Motor neuron (in vitro differentiated cells): ENCODE results near the gene ANKRD26. TPM values are rescaled to one million over a fixed set of nuclear protein-coding genes. Genes with fewer than 3 reads are reported as not detected.
A peak's percentile ranks its signal among the peaks of the same experiment; 100 is the strongest.

Experiments used
- ATAC-seq, 8 experiments: fragments of 200-7000 bp; cut with Tn5 transposase; replicated peaks in 6 of 8; 2 replicates each; pipeline ENCODE4 v1.8.0; 2021; ENCODE audit warnings: mild to moderate bottlenecking in 8 of 8, moderate library complexity in 8 of 8
- H3K27ac ChIP-seq, 2 donors: fragments of 250-450 bp; sonication (Bioruptor Pico); 2 replicates each; pipeline ENCODE4 v1.9.0; 2021; ENCODE audit warnings: antibody characterized with exemption in 2 of 2, mild to moderate bottlenecking in 2 of 2, moderate library complexity in 1 of 2
- H3K4me1 ChIP-seq, 2 donors: fragments of 250-450 bp; sonication (Bioruptor Pico); replicated peaks in 1 of 2; 2 replicates each; pipeline ENCODE4 v1.6.1; 2021; ENCODE audit warnings: antibody characterized with exemption in 2 of 2, mild to moderate bottlenecking in 2 of 2, moderate library complexity in 1 of 2
- H3K4me3 ChIP-seq, 5 donors: fragments of 250-450 bp; sonication (Bioruptor Pico); 2 replicates each; pipeline ENCODE4 v1.9.0; 2021; ENCODE audit warnings: antibody characterized with exemption in 5 of 5, mild to moderate bottlenecking in 5 of 5, moderate library complexity in 4 of 5
- whole genome bisulfite sequencing, 10 experiments: fragments of 450-650 bp; shearing (Covaris generic); methylation state at CpG; one replicate each; pipeline ENCODE4 v1.0.0; 2022; 5-methylcytosine and 5-hydroxymethylcytosine counted together
- in situ Hi-C, 9 experiments: fragments of 400-800 bp; cut with MboI; loops; one replicate each; pipeline ENCODE4 v1.15.0; 2021; ENCODE audit warnings: low sequenced_read_pairs in 9 of 9, low pct_unique_long_range_greater_than_20kb in 2 of 9; ENCODE audit not compliant: unreplicated experiment in 9 of 9
- total RNA-seq, 8 experiments: library from RNA; unstranded; fragments of 300-600 nt; gene quantifications; 2 replicates each; pipeline versions ENCODE4 v1.2.3 to v1.2.4, GENCODE V29; 2022

The ANKRD26 gene
- total RNA-seq = 10 to 100 TPM in 6 of 8 experiments, 1 to 10 TPM in 2; 9.0 to 30.8 (median 12.2) TPM

DNA sequence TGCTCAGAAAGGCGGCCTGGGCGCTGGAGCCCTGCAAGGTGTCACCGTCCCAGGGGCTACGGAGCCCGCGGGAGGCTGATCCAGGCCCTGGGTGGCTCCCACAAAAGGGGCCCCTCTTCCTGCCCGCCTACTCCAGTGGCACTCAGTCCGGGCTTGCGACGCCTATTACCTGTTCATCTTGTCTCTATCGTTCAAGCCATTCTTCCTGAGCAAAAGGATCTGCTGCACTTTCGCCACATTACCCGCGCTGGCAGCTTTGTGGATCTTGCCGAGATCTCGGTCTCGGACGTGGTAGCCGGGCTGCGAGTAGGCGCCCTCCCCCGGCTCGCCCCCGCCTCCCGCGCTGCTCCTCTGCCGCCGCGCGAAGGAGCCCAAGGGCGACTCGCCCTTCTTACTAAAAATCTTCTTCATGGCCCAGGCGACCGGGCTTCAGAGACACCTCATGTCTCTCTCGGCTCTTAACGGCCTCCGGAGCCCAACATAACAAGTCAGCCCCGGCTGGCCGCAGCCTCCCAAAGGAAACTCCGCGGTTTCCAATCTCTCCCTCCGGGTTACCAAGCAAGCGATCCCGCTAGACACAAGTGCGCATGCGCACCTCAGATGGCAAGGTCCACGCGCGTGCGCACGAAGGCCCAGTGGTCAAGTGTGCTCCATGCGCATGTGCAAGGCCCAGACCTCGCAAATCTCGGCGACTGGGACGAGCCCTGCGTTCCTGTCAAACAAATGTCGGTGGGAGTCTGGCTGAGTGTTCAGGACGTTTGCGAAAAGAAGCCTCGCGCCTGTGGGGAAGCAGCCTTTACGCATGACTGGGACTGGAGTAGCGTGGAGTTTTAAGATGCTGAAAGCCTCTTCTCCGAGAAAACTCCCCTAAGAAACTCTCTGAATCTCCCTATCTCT, at the start of gene ANKRD26:
Gene ANKRD26, minus strand, starts transcription at position 579 of the 897 bp plus-strand sequence. Its CDS starts 168 bp downstream, at position 411.
- in situ Hi-C loops = loop anchor here in 1 of 9 experiments (25.0 kb wide), 1 partner anchor 112 kb away; no protein-coding TSS in a partner anchor
- Histone ChIP-seq H3K4me1 (peaks cover 0 to 7% of the 10 kb centered on the region in 2 donors), H3K4me3 (peak within 1 kb of the TSS; percentile 57 to 82 (median 67)), H3K27ac (peak within 1 kb of the TSS; percentile 76 to 89)
- 0 to 1% (median 0%) methylated on average over 1 to 15 of the region's 65 CpGs; no CpG with 5 or more reads in 2 of the 10 experiments for WGBS, 10 experiments
- peak; percentile 67 to 89 (median 86) for ATAC-seq

DNA sequence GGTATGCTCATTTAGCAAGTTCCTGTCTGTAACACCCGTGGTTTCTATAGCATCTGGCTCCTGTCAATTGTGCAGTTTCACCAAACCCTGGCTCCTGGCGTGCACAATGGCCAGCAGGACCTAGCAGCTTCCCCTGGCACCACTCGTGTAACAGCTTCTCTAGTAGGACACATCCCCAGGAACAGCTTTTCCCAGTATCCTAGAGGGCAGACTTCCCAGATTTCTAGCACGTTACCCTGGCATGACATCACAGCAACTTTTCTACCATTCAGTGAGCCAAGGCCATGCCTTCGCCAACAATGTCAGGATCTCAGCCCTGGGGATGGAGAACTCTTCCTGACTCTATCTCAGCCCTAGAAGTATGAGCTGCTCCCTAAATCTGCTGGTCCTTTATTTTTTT, 47.4 kb upstream of the ANKRD26 start:
- WGBS, 10 experiments = 69 to 100% (median 98%) methylated on average over 1 to 5 of the region's 5 CpGs; no CpG with 5 or more reads in 3 of the 10 experiments
- in situ Hi-C loops = no loop called here
- ATAC-seq = no peak
- H3K27ac ChIP-seq = no peak overlapping the region
- no peak overlapping the region for H3K4me3 ChIP-seq
- peaks cover 3 to 5% of the 10 kb centered on the region in 2 donors for H3K4me1 ChIP-seq

DNA sequence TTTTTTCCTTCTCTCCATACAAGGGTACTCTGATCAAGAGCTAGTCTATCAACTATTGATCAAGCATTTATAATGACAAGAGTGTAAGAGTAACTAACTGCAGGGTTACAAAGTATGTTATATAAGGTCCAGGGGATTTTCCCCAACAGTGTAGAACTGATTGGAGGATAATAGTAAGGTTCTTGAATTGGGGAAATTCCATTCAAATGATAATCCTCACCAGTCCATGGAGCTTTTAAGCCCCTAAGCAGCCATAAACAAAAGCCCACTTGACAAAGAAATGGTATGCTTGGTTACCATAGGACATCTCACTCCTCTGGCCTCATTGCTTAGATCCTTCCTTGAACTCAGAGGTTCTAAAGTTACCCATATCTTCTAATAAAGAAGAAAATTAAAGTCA, 45.6 kb upstream of the ANKRD26 start:
- no peak for ATAC-seq
- Histone ChIP-seq H3K4me3 (no peak overlapping the region), H3K27ac (no peak overlapping the region), H3K4me1 (no peaks in the 10 kb centered on the region)
- in situ Hi-C loops = no loop called here

DNA sequence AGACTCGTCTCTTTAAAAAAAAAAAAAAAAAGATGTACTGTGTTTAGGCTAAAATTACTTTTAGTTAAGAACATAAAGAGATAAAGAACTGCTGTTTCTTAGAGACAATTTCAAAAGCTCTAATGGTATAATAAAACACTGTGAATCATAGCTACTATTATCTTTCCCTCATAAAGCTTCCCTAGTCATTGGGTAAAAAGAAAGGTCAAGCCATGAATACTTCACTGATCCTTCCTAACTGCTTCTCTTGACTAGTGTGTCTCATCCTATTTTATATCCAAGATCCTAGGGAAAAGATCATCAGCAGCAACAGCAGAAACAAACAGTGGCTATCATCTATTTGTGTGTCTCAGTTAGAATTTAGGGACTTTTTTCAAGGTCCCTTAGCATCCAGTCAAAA, 43.4 kb upstream of the ANKRD26 start:
- 80 to 100% (median 100%) methylated on average over 1 of the region's 1 CpG; no CpG with 5 or more reads in 6 of the 10 experiments for WGBS, 10 experiments
- Histone ChIP-seq H3K4me3 (no peak overlapping the region), H3K4me1 (no peaks in the 10 kb centered on the region), H3K27ac (no peak overlapping the region)
- ATAC-seq = no peak
- in situ Hi-C loops = no loop called here

DNA sequence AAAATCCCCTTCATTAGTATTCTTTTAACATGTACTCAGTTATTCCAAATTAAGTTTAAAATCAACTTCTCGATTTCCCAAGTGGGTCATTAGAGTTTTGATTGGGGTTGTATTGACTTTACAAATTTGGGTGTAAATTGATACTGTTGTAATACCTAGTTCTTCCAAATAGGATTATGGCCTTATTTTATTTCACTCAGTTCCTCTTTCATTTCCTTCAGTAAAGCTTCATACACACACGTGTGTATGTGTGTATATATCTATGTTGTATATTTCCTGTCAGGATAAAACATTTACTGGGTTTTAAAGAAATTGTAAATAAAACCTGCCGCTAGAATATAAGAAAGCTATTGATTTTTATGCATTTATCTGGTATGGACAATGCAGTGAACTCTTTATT, 38.0 kb upstream of the ANKRD26 start:
- no peak overlapping the region for H3K27ac ChIP-seq
- H3K4me1 ChIP-seq = no peaks in the 10 kb centered on the region
- in situ Hi-C loops = no loop called here
- ATAC-seq = no peak
- H3K4me3 ChIP-seq = no peak overlapping the region
- 57 to 100% (median 94%) methylated on average over 1 to 3 of the region's 3 CpGs for WGBS, 10 experiments

DNA sequence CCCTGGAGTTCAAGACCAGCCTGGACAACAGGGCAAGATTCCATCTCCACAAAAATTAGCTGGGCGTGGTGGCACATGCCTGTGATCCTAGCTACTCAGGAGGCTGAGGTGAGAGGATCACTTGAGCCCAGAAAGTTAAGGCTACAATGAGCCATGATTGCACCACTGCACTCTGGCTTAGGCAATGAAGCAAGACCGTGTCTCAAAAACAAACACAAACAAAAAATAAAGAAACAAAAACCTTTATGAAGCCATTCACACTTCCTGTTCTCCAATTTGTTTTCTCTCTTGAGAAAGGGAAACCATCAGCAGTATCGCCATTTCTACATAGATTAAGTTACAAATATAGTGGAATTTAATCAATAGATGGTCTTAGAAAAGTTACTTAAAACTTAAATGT, 34.1 kb upstream of the ANKRD26 start:
- H3K27ac ChIP-seq = no peak overlapping the region
- no peaks in the 10 kb centered on the region for H3K4me1 ChIP-seq
- H3K4me3 ChIP-seq = no peak overlapping the region
- in situ Hi-C loops = no loop called here
- WGBS, 10 experiments = 67 to 100% (median 100%) methylated on average over 1 to 3 of the region's 3 CpGs; no CpG with 5 or more reads in 3 of the 10 experiments
- ATAC-seq = no peak

DNA sequence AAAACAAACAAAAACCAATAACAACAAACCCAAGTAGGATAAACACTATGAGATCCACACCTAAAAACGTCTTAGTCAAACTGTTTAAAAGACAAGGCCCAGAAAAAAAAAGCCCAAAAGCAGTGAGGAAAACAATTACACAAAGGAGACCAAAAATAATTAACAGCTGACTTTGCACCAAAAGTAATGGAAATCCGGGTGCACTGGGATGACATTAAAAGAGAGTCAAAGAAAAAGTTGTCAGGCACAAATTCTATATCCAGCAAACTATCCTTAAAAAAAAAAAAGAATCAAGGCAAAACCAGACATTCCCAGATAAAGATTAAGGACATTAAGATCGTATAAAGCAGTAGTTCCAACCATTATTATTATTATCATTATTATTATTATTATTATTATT, 7.9 kb upstream of the ANKRD26 start:
- ATAC-seq = no peak
- Histone ChIP-seq H3K4me3 (no peak overlapping the region), H3K27ac (no peak overlapping the region), H3K4me1 (no peaks in the 10 kb centered on the region)
- in situ Hi-C loops = loop anchor here in 1 of 9 experiments (25.0 kb wide), 1 partner anchor 104 kb away; no protein-coding TSS in a partner anchor
- WGBS, 10 experiments = 85 to 100% (median 94%) methylated on average over 1 to 3 of the region's 3 CpGs

DNA sequence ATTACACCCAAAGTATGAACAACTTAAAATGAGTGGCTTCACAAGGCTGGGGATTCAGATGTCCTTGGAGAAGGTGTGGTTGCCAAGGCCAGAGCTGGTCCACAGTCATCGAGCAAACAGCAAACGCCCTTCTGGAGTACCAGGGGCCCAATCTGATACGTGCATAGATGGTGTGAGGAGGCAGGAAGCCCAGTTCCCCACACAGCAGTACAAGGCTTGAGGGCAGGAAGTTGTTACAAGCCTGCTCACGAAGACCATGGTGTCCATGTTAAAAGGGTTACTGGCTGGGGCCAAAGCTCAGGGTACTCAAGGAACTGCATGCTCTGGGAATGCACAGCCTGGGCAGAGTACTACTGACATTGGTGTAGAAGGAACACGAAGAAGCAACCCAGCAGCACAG, 4.6 kb upstream of the ANKRD26 start:
- 60 to 100% (median 92%) methylated on average over 1 to 3 of the region's 5 CpGs; no CpG with 5 or more reads in 5 of the 10 experiments for WGBS, 10 experiments
- no peak for ATAC-seq
- Histone ChIP-seq H3K4me1 (peaks cover 0 to 4% of the 10 kb centered on the region in 2 donors), H3K27ac (no peak overlapping the region), H3K4me3 (no peak overlapping the region)
- in situ Hi-C loops = loop anchor here in 1 of 9 experiments (25.0 kb wide), 1 partner anchor 107 kb away; no protein-coding TSS in a partner anchor

DNA sequence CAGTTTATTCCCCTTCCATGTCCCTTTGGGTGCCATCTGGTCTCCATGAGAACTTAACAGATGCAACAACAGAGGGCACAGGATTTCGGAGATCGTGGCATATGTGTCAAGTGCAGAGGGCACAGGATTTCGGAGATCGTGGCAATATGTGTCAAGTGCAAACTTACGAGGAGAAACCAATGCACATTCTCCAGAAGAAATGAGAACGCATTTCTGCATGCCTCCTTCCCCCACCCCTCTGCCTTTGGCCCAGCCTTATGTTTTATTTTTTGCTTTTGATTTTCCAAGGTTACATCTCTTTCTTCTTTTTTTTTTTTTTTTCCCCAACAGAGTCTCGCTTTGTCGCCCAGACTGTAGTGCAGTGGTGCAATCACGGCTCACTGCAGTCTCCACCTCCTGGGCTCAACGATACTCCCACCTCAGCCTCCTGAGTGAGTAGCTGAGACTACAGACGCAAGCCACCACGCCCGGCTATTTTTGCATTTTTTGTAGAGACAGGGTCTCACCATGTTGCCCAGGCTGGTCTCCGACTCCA, 586 bp upstream of the ANKRD26 start:
- ATAC-seq = peak in 3 of 8 experiments; percentile 12 to 18 (median 14)
- peaks cover 0 to 7% of the 10 kb centered on the region in 2 donors for H3K4me1 ChIP-seq
- H3K27ac ChIP-seq = peak overlapping the region; percentile 76 to 89
- in situ Hi-C loops = loop anchor here in 1 of 9 experiments (25.0 kb wide), 1 partner anchor 111 kb away; no protein-coding TSS in a partner anchor
- 9 to 93% (median 65%) methylated on average over 4 to 14 of the region's 14 CpGs for WGBS, 10 experiments
- H3K4me3 ChIP-seq = peak overlapping the region; percentile 57 to 82 (median 67)

DNA sequence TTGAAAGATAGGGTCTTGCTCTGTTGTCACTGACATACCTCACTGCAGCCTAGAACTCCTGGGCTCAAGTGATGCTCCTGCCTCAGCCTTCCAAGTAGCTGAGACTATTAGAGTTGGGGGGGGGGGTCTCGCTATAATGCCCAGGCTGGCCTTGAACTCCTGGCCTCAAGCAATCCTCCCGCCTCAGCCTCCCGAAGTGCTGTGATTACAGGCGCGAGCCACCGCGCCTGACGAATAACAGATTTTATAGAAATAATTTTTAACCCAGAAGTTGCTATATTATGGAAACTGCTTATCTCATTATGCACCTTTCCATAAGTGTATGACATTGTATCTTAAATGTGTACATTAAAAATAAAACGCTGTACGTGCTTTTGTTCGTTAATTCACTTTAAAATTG, 846 bp downstream of the ANKRD26 start:
- ATAC-seq = no peak
- 2 to 88% (median 47%) methylated on average over 2 to 11 of the region's 11 CpGs for WGBS, 10 experiments
- peaks cover 0 to 7% of the 10 kb centered on the region in 2 donors for H3K4me1 ChIP-seq
- in situ Hi-C loops = no loop called here
- H3K4me3 ChIP-seq = peak overlapping the region; percentile 57 to 82 (median 67)
- peak overlapping the region; percentile 76 to 89 for H3K27ac ChIP-seq

DNA sequence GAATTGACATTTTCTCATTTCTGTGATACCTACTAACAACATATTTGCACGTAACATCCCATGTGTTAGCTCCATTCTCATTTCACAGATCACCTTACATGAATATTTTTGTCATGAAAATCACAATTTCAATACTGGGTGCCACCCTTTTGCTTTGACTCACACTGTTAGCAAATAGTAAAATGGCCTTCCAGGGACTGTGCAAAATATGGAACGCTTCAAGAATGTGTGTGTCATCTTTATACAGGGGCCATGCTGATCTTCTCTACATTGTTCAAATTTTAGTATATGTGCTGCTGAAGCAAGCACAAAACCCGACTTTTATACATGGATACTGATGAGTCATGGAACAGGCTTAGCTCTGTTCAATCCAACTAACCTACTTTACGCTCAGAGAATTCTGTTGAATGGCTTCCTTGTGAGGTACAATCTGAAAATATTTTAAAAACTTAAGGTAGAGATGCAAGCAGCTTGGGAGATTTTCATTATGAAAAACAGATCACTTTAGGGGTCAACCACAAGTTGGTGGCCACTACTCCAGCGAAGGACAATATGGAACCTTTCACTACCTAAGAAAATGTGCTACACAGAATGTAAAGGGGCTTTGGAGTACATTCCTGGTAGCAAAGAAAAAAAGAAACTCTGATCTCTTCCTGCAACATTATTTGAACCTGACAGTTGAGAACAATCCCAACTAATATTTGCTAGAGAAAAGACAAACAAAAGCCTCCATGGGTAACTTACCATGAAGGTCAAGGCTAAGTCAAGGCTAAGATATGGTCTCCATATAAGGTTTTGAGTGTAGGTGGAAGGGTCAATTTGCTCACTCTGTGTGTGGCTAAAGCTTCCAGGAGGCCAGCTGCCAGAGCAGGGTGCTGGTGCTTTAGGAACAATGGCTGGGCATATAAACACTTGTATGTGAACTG, 11.9 kb downstream of the ANKRD26 start:
- in situ Hi-C loops = no loop called here
- 72 to 100% (median 91%) methylated on average over 1 to 5 of the region's 5 CpGs; no CpG with 5 or more reads in 2 of the 10 experiments for WGBS, 10 experiments
- H3K4me3 ChIP-seq = no peak overlapping the region
- no peaks in the 10 kb centered on the region for H3K4me1 ChIP-seq
- H3K27ac ChIP-seq = no peak overlapping the region
- peak in 2 of 8 experiments; percentile 79 to 80 for ATAC-seq

DNA sequence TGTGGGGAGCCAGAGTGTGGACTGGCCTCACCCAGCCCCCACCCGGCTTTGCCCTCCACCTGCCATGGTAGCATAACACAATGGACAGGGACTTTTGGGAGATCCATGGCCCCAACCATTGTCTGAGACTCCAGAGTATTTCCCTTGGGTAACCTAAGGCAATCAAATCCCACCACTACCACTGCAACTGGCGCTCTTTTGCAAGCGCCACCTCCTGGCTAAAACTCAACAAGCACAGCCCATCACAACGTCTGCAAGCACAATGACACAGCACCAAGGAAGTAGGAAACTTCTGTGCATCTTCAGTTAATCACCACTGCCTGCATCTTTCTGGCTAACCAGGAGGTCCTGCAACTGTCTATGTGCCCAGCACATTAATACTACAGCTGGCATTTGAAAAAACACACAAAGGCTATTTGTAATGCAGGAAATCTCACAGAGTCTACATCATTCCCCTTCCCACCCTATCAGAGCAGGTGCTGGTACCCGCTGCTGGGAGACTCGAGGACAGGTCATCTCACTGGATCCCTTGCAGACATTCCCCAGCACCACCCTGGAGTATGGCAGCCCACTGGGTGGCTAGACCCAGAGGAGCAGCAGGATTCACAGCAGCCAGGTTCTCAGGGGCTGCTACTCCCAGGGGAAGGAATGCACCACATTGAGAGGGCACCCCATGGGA, 27.7 kb downstream of the ANKRD26 start:
- no peaks in the 10 kb centered on the region for H3K4me1 ChIP-seq
- in situ Hi-C loops = no loop called here
- ATAC-seq = no peak
- WGBS, 10 experiments = 73 to 100% (median 80%) methylated on average over 1 to 3 of the region's 6 CpGs; no CpG with 5 or more reads in 7 of the 10 experiments
- no peak overlapping the region for H3K4me3 ChIP-seq
- H3K27ac ChIP-seq = no peak overlapping the region
